Sigmoid colon (tissue), 7 donors: ENCODE measurements around the gene RHBDF2. TPM values are rescaled to one million over a fixed set of nuclear protein-coding genes. Genes with fewer than 3 reads are reported as not detected.
A peak's percentile ranks its signal among the peaks of the same experiment; 100 is the strongest.

Experiments
- DNase-seq: peaks from one replicate; pipeline ENCODE4 v3.0.0-alpha.2; 2019
- H3K27ac ChIP-seq, 4 donors: fragments of 200-600 bp; sonication (generic); one replicate each; pipeline ENCODE4 v1.5.1; 2016 to 2019; ENCODE audit warnings: mild to moderate bottlenecking in 1 of 4
- H3K27me3 ChIP-seq, 3 donors: fragments of 200-600 bp; sonication (generic); one replicate each; pipeline ENCODE4 v1.5.1; 2019; ENCODE audit warnings: mild to moderate bottlenecking in 1 of 3
- H3K36me3 ChIP-seq, 4 donors: fragments of 200-600 bp; sonication (generic); one replicate each; pipeline ENCODE4 v1.5.1; 2016 to 2019
- H3K4me1 ChIP-seq, 4 donors: fragments of 200-600 bp; sonication (generic); one replicate each; pipeline ENCODE4 v1.5.1; 2017 to 2019
- H3K4me3 ChIP-seq, 4 donors: fragments of 200-600 bp; sonication (generic); one replicate each; pipeline ENCODE4 v1.5.1; 2017 to 2019; ENCODE audit warnings: mild to moderate bottlenecking in 2 of 4, moderate library complexity in 1 of 4
- H3K9me3 ChIP-seq, 4 donors: fragments of 200-600 bp in 3 of 4; sonication (generic) in 3 of 4; one replicate each; pipeline versions ENCODE4 v1.5.1 to v1.6.1; 2013 to 2019
- CTCF ChIP-seq, 4 experiments: fragments of 450-650 bp in 3 of 4; fragments of 200-600 bp in 1 of 4; IDR thresholded peaks; one replicate each; pipeline ENCODE4 v1.5.1; 2016 to 2019; ENCODE audit warnings: antibody characterized with exemption in 4 of 4, mild to moderate bottlenecking in 3 of 4, moderate library complexity in 2 of 4
- EP300 ChIP-seq, 4 donors: sonication (generic); formaldehyde crosslinking; IDR thresholded peaks; one replicate each; pipeline ENCODE4 v1.6.1; 2017; ENCODE audit warnings: antibody characterized with exemption in 4 of 4
- POLR2A ChIP-seq, 2 donors: fragments of 450-650 bp; IDR thresholded peaks; one replicate each; pipeline ENCODE4 v1.6.1; 2016; ENCODE audit warnings: antibody characterized with exemption in 2 of 2, mild to moderate bottlenecking in 2 of 2, moderate library complexity in 2 of 2
- POLR2AphosphoS5 ChIP-seq, 4 donors: sonication (generic); formaldehyde crosslinking; IDR thresholded peaks; one replicate each; pipeline ENCODE4 v1.6.1; 2017; ENCODE audit warnings: antibody characterized with exemption in 4 of 4
- WGBS, 2 donors: extraction: QIAGEN DNeasy Blood & Tissue Kit; methylation state at CpG; one replicate each; pipeline ENCODE4 v1.1.7; 2013; 5-methylcytosine and 5-hydroxymethylcytosine counted together
- intact Hi-C: fragments of 100-400 bp; cut with DNase I; formaldehyde crosslinking; loops from one replicate; pipeline ENCODE4 v1.15.1; 2023
- polyA plus RNA-seq, 3 donors: library from polyadenylated mRNA; stranded (reverse); fragments of 200-250 nt; gene quantifications; one replicate each; pipeline ENCODE4 v1.2.3, GENCODE V29; 2013
- total RNA-seq, 4 donors: library from RNA; depleted of rRNA; stranded (reverse); fragments of >200 nt; gene quantifications; one replicate each; pipeline ENCODE4 v1.1.0, GENCODE V29; 2016
- donor health status: healthy with polysubstance abuse.
- donor health status: Bipolar disorder and iron deficiency.
- donor health status: healthy.

RHBDF2 gene
- total and polyA plus RNA-seq, 7 donors, result 1.2 to 35.7 (median 11.1) TPM

GRCh38 chr17:76445697-76446448, 55.4 kb downstream of the RHBDF2 start:
- H3K36me3 ChIP-seq, result no peaks in the 10 kb centered on the region
- no peaks in the 10 kb centered on the region for H3K9me3 ChIP-seq
- H3K27ac ChIP-seq, result peak overlapping the region in 1 of 4 donors; percentile 75
- intact Hi-C loops, result no loop called here
- H3K4me1 ChIP-seq, result peaks cover 0 to 36% (median 25%) of the 10 kb centered on the region in 4 donors
- no peak for DNase-seq
- no peak for TF ChIP-seq EP300 (IDR thresholded peaks at IDR 0.05)
- no peak for TF ChIP-seq POLR2AphosphoS5 (IDR thresholded peaks at IDR 0.05)
- TF ChIP-seq POLR2A (IDR thresholded peaks at IDR 0.05), result no peak
- no peak for TF ChIP-seq CTCF (IDR thresholded peaks at IDR 0.05)
- no peak overlapping the region for H3K4me3 ChIP-seq
- WGBS, 2 donors, result 84% methylated on average over 10 of the region's 10 CpGs
- no peaks in the 10 kb centered on the region for H3K27me3 ChIP-seq

GRCh38 chr17:76444518-76445311, 56.5 kb downstream of the RHBDF2 start:
- intact Hi-C loops, result no loop called here
- no peak for DNase-seq
- TF ChIP-seq CTCF (IDR thresholded peaks at IDR 0.05), result no peak
- no peak for TF ChIP-seq POLR2A (IDR thresholded peaks at IDR 0.05)
- no peak for TF ChIP-seq POLR2AphosphoS5 (IDR thresholded peaks at IDR 0.05)
- no peak for TF ChIP-seq EP300 (IDR thresholded peaks at IDR 0.05)
- Histone ChIP-seq H3K4me1 (peaks cover 0 to 36% (median 25%) of the 10 kb centered on the region in 4 donors), H3K9me3 (no peaks in the 10 kb centered on the region), H3K27me3 (no peaks in the 10 kb centered on the region), H3K27ac (no peak overlapping the region), H3K36me3 (no peaks in the 10 kb centered on the region), H3K4me3 (no peak overlapping the region)
- WGBS, 2 donors, result 84 to 89% methylated on average over 9 of the region's 9 CpGs

- H3K4me1 ChIP-seq, result peaks cover 0 to 24% (median 13%) of the 10 kb centered on the region in 4 donors
- TF ChIP-seq EP300 (IDR thresholded peaks at IDR 0.05) (no peak), POLR2AphosphoS5 (IDR thresholded peaks at IDR 0.05) (no peak), CTCF (IDR thresholded peaks at IDR 0.05) (no peak), POLR2A (IDR thresholded peaks at IDR 0.05) (no peak)
- DNase-seq, result no peak
- 95 to 97% methylated on average over 8 of the region's 8 CpGs for WGBS, 2 donors
- intact Hi-C loops, result no loop called here
- no peaks in the 10 kb centered on the region for H3K27me3 ChIP-seq
- no peaks in the 10 kb centered on the region for H3K9me3 ChIP-seq
- no peak overlapping the region for H3K27ac ChIP-seq
- no peaks in the 10 kb centered on the region for H3K36me3 ChIP-seq
- H3K4me3 ChIP-seq, result no peak overlapping the region
These were observed 58.6 kb downstream of the RHBDF2 start for GRCh38 chr17:76442341-76443338.

GRCh38 chr17:76441686-76442340, 59.4 kb downstream of the RHBDF2 start:
- Histone ChIP-seq H3K27ac (no peak overlapping the region), H3K36me3 (no peaks in the 10 kb centered on the region), H3K4me3 (no peak overlapping the region), H3K9me3 (no peaks in the 10 kb centered on the region), H3K4me1 (peaks cover 0 to 16% (median 8%) of the 10 kb centered on the region in 4 donors), H3K27me3 (no peaks in the 10 kb centered on the region)
- no peak for DNase-seq
- TF ChIP-seq CTCF (IDR thresholded peaks at IDR 0.05) (no peak), POLR2AphosphoS5 (IDR thresholded peaks at IDR 0.05) (no peak), POLR2A (IDR thresholded peaks at IDR 0.05) (no peak), EP300 (IDR thresholded peaks at IDR 0.05) (no peak)
- intact Hi-C loops, result no loop called here
- 84 to 92% methylated on average over 13 of the region's 13 CpGs for WGBS, 2 donors
